GM12878 (cell line): ENCODE data around the gene SPDYC. TPM values are rescaled to one million over a fixed set of nuclear protein-coding genes. Genes with fewer than 3 reads are reported as not detected.

Source experiments
- CHD2 ChIP-seq: IDR thresholded peaks from 2 replicates; pipeline ENCODE4 v1.6.1; 2011; ENCODE audit warnings: low read depth, low read length, improper control_type of control experiment, borderline replicate concordance
- GABPA ChIP-seq: IDR thresholded peaks from 2 replicates; pipeline ENCODE4 v1.6.1; 2014; ENCODE audit warnings: antibody characterized with exemption, low read depth, mild to moderate bottlenecking, inconsistent platforms
- MAX ChIP-seq: IDR thresholded peaks from 2 replicates; pipeline ENCODE4 v1.6.1; 2012; ENCODE audit warnings: low read depth, low read length, improper control_type of control experiment
- MTA3 ChIP-seq: IDR thresholded peaks from 2 replicates; pipeline ENCODE4 v1.6.1; 2012; ENCODE audit warnings: low read length, inconsistent platforms, borderline replicate concordance
- PBX3 ChIP-seq: IDR thresholded peaks from 2 replicates; pipeline ENCODE4 v1.6.1; 2011; ENCODE audit warnings: mild to moderate bottlenecking, low read depth, low read length, moderate library complexity; ENCODE audit not compliant: insufficient replicate concordance
- TAF1 ChIP-seq: IDR thresholded peaks from 2 replicates; pipeline ENCODE4 v1.6.1; 2011; ENCODE audit warnings: mild to moderate bottlenecking, low read depth, low read length, borderline replicate concordance
- TARDBP ChIP-seq: IDR thresholded peaks from 2 replicates; pipeline ENCODE4 v1.6.1; 2016; ENCODE audit warnings: borderline replicate concordance
- polyA plus RNA-seq, 11 experiments: library from polyadenylated mRNA; depleted of rRNA in 4 of 11; unstranded in 6 of 11; stranded (reverse) in 5 of 11; fragments of >200 nt; fragmentation: Nextera tagmentation in 4 of 11; fragmentation: Illumina TruSeq in 1 of 11; extraction: Ambion mirVana in 4 of 11; extraction: Trizol in 1 of 11; gene quantifications; 1 replicate in 1 of 11; 2 replicates in 10 of 11; pipeline versions ENCODE4 v1.2.1 to v1.2.3, GENCODE V29; 2011 to 2016; ENCODE audit warnings: inconsistent platforms in 2 of 11, missing spikeins in 2 of 11, low read depth in 1 of 11
- total RNA-seq, 4 experiments: library from RNA; depleted of rRNA in 3 of 4; stranded (reverse); fragments of >200 nt in 3 of 4; fragmentation: Illumina TruSeq in 1 of 4; extraction: Trizol in 1 of 4; gene quantifications; 2 replicates each; pipeline versions ENCODE4 v1.2.1 to v1.2.3, GENCODE V29; 2013 to 2021
- TF ChIP-seq, protein P1 (sequence below): fragments of 450-650 bp; IDR thresholded peaks from 2 replicates; pipeline ENCODE4 v1.6.1; 2017; ENCODE audit warnings: antibody characterized with exemption, mild to moderate bottlenecking, moderate library complexity

Gene SPDYC
- total and polyA plus RNA-seq, 10 of the 15 experiments (the other 5 are each of a cell fraction or from before 2014, with no cell fraction given) = not detected

DNA sequence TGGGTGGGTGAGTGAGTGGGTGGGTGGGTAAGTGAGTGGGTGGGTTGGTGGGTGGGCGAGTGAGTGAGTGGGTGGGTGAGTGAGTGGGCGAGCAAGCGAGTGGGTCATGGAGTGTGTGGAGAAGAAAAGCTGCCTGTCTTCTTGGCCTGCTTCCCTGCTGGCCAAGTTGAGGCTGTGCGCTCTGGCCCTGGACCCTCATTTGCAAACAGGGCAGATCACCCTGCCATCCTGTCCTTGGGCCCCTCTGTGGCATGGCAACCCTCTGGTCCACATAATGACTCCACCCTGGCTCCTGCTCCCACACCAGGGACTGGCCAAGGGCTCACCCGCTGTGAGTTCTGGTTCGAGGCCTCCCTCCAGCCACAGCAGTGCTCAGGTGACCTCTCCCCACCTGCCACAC lies 46.8 kb downstream of the SPDYC start (continued):
- TF ChIP-seq PBX3 = no peak
- TF ChIP-seq, protein P1, sequence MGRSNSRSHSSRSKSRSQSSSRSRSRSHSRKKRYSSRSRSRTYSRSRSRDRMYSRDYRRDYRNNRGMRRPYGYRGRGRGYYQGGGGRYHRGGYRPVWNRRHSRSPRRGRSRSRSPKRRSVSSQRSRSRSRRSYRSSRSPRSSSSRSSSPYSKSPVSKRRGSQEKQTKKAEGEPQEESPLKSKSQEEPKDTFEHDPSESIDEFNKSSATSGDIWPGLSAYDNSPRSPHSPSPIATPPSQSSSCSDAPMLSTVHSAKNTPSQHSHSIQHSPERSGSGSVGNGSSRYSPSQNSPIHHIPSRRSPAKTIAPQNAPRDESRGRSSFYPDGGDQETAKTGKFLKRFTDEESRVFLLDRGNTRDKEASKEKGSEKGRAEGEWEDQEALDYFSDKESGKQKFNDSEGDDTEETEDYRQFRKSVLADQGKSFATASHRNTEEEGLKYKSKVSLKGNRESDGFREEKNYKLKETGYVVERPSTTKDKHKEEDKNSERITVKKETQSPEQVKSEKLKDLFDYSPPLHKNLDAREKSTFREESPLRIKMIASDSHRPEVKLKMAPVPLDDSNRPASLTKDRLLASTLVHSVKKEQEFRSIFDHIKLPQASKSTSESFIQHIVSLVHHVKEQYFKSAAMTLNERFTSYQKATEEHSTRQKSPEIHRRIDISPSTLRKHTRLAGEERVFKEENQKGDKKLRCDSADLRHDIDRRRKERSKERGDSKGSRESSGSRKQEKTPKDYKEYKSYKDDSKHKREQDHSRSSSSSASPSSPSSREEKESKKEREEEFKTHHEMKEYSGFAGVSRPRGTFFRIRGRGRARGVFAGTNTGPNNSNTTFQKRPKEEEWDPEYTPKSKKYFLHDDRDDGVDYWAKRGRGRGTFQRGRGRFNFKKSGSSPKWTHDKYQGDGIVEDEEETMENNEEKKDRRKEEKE = no peak
- no peak for TF ChIP-seq TARDBP
- no peak for TF ChIP-seq GABPA
- TF ChIP-seq MAX = no peak
- no peak for TF ChIP-seq CHD2
- TF ChIP-seq MTA3 = no peak
- no peak for TF ChIP-seq TAF1
